ENCODE results near the gene UBIAD1. TPM values are rescaled to one million over a fixed set of nuclear protein-coding genes. Genes with fewer than 3 reads are reported as not detected.

Gene UBIAD1
- polyA plus RNA-seq, 2 donors: 3.0 to 6.6 TPM

DNA sequence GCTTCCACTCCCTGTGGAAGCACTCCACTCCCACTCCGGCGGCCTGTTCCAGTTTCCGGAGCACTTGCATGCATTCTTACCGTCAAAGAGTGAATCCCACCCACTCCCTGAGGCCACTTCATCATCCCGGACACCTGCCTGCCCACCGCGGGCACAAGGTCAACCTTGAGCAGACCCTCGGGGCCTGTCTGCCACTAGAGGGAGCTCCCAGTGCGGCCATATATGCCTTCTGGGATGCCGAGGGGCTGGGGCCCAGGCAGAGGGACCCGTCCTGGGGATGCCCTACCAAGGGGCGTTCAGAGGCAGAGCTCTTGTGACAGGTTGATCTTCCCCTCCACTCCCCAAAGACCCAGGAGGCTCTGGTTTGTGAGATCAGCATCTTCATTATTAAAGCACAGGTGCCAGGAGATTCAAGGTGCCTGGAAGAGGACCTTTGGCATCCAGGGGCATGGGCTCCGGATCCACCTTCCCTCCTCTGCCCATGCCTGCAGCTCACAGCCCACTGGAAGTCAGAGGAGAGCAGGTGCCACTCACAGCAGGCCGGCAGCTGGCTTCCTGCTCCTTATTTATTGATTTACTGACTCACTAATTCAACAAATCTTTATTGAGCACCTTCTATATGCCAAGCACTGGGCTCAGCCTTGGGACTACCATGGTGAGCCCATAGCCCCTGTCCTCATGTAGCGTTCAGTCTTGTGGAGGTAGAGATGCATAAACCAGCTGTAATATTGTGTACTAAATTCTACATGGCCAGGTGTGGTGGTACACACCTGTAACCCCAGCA is 47.3 kb downstream of the UBIAD1 start:
- no peak overlapping the region for H3K4me3 ChIP-seq (ENCODE audit: low read depth in 1 of 2, low read length in 2 of 2)
- no peaks in the 10 kb centered on the region for H3K9me3 ChIP-seq (ENCODE audit: control insufficient read depth in 2 of 2, insufficient read depth in 1 of 2, low read depth in 1 of 2, low read length in 1 of 2)
- peaks cover 2 to 14% of the 10 kb centered on the region in 2 donors for H3K4me1 ChIP-seq (ENCODE audit: control insufficient read depth in 2 of 2, insufficient read depth in 2 of 2, low read length in 1 of 2)
- 22 to 27% methylated on average over 15 of the region's 15 CpGs for WGBS, 2 donors
- H3K36me3 ChIP-seq (ENCODE audit: control insufficient read depth in 2 of 2, insufficient read depth in 2 of 2, low read length in 1 of 2): no peaks in the 10 kb centered on the region
- no peaks in the 10 kb centered on the region for H3K27me3 ChIP-seq (ENCODE audit: control insufficient read depth in 1 of 2, insufficient read depth in 2 of 2, low read length in 2 of 2)
- H3K27ac ChIP-seq (ENCODE audit: low read depth in 2 of 2, low read length in 1 of 2): no peak overlapping the region

DNA sequence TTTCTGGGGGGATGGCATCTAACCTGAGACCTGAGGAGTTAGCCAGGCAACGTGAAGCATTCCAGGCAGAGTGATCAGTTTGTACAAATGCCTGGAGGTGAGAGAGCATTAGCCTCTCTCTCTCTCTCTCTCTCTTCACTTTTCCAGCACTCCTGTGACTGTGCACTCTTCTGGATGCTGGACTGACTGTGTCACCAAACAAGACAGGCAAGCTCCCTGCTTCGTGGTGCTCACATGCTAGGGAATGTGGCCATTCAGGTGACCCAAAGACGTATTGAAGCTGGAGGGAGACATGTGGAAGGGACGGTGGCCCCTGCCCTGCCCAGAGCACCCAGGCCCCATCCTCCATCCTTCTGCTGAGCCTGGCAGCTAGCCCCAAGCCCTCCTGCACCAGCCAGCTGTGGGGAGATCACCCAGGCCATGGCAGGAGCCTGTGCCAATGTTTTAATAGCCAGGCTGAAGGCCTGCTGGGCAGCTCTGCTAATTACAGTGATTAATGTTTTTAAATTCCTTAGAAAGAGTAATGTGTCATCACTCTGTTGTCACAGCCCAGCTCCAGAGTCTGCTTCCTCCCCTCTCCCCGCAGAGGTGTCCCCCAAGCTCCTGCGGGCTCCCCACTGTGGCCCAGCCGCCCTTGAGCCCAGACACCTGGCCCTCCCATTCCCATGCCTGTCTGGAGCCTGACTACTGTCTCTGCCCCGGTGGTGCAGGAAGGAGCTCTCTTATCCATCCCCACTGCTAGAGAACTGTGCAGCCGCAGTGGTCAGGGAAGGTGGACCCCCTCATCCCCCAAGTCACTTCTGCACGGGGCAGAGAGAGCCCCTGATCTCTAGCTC is 48.9 kb downstream of the UBIAD1 start:
- Histone ChIP-seq H3K4me3 (ENCODE audit: low read depth in 1 of 2, low read length in 2 of 2) (no peak overlapping the region), H3K4me1 (ENCODE audit: control insufficient read depth in 2 of 2, insufficient read depth in 2 of 2, low read length in 1 of 2) (peaks cover 2 to 11% of the 10 kb centered on the region in 2 donors), H3K27me3 (ENCODE audit: control insufficient read depth in 1 of 2, insufficient read depth in 2 of 2, low read length in 2 of 2) (no peaks in the 10 kb centered on the region), H3K36me3 (ENCODE audit: control insufficient read depth in 2 of 2, insufficient read depth in 2 of 2, low read length in 1 of 2) (no peaks in the 10 kb centered on the region), H3K9me3 (ENCODE audit: control insufficient read depth in 2 of 2, insufficient read depth in 1 of 2, low read depth in 1 of 2, low read length in 1 of 2) (no peaks in the 10 kb centered on the region), H3K27ac (ENCODE audit: low read depth in 2 of 2, low read length in 1 of 2) (no peak overlapping the region)
- 48 to 49% methylated on average over 10 of the region's 10 CpGs for WGBS, 2 donors

DNA sequence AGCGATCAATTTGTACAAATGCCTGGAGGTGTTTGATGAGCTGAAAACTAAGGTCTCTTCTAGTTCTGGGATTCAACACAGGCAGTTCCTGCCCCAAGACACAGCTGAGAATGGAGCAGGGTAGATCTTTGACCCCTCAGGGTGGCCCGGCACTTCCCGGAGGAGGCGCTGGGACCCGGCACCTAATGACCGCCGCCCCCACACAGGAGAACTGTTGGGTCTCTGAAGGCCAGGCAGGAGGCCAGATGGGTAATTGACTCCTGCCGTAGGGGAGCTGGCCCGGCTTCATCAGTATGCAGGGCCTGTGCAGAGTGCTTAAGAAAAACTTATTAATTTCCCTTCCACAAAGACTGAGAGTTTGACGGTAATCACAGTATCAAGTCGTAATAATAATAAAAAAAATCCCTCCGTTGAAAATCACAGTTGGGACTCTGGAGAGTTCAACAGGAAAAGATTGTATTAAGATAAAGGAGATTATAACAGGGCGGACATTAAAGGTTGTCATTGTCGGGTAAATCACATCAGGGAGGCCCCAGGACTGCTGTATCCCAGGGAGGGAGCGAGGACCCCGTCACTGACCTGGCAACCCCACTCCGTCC is 51.7 kb downstream of the UBIAD1 start:
- Histone ChIP-seq H3K27ac (ENCODE audit: low read depth in 2 of 2, low read length in 1 of 2) (no peak overlapping the region), H3K27me3 (ENCODE audit: control insufficient read depth in 1 of 2, insufficient read depth in 2 of 2, low read length in 2 of 2) (no peaks in the 10 kb centered on the region)
- WGBS, 2 donors: 55 to 59% methylated on average over 17 of the region's 17 CpGs

DNA sequence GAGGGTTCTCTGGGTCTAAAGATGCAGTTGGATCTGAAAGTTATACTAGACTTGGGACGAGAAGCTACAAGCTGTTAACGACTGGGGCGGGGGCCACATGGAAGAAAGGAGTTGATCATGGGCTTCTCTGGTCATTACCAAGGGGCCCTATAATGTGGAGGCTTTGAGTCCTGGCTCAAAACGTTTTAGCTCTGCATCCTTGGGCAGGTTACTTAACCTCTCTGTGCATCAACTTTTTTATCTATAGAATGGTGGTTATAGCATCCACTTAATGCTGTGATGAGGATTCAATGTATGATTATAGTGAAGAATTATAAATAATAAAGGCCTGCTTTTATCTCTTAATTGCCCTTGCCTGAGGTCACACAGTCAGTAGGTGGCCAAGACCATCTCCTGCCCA is 53.1 kb downstream of the UBIAD1 start:
- WGBS, 2 donors: 78 to 80% methylated on average over 4 of the region's 4 CpGs
- no peak overlapping the region for H3K4me3 ChIP-seq (ENCODE audit: low read depth in 1 of 2, low read length in 2 of 2)
- H3K27ac ChIP-seq (ENCODE audit: low read depth in 2 of 2, low read length in 1 of 2): no peak overlapping the region
- H3K27me3 ChIP-seq (ENCODE audit: control insufficient read depth in 1 of 2, insufficient read depth in 2 of 2, low read length in 2 of 2): no peaks in the 10 kb centered on the region
- H3K36me3 ChIP-seq (ENCODE audit: control insufficient read depth in 2 of 2, insufficient read depth in 2 of 2, low read length in 1 of 2): no peaks in the 10 kb centered on the region
- H3K4me1 ChIP-seq (ENCODE audit: control insufficient read depth in 2 of 2, insufficient read depth in 2 of 2, low read length in 1 of 2): peaks cover 2 to 11% of the 10 kb centered on the region in 2 donors
- no peaks in the 10 kb centered on the region for H3K9me3 ChIP-seq (ENCODE audit: control insufficient read depth in 2 of 2, insufficient read depth in 1 of 2, low read depth in 1 of 2, low read length in 1 of 2)

More for the DNA sequence above, 51.7 kb downstream of the UBIAD1 start:
- Histone ChIP-seq H3K9me3 (ENCODE audit: control insufficient read depth in 2 of 2, insufficient read depth in 1 of 2, low read depth in 1 of 2, low read length in 1 of 2) (no peaks in the 10 kb centered on the region), H3K4me1 (ENCODE audit: control insufficient read depth in 2 of 2, insufficient read depth in 2 of 2, low read length in 1 of 2) (peaks cover 2 to 11% of the 10 kb centered on the region in 2 donors), H3K36me3 (ENCODE audit: control insufficient read depth in 2 of 2, insufficient read depth in 2 of 2, low read length in 1 of 2) (no peaks in the 10 kb centered on the region), H3K4me3 (ENCODE audit: low read depth in 1 of 2, low read length in 2 of 2) (no peak overlapping the region)

DNA sequence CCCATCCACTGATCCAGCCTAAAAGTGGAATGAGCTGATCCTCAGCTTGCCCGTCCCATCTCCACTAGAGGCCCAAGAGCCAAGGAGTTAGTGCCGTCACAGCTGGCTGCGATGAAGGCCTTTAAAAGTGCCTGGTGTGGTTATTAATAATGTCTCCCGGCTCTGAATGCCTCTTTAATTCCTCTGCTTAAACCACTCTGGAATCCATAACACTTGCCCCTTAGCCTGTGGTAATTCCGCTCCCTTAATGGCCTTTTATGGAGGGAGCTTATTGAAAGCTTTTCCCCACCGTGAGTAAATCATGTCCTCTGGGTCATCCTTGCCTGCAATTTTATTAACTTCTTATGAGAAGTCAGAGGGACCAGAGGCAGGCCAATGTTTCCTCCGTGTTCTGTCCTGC is 55.4 kb downstream of the UBIAD1 start:
- Histone ChIP-seq H3K4me1 (ENCODE audit: control insufficient read depth in 2 of 2, insufficient read depth in 2 of 2, low read length in 1 of 2) (peaks cover 0 to 8% of the 10 kb centered on the region in 2 donors), H3K9me3 (ENCODE audit: control insufficient read depth in 2 of 2, insufficient read depth in 1 of 2, low read depth in 1 of 2, low read length in 1 of 2) (no peaks in the 10 kb centered on the region), H3K36me3 (ENCODE audit: control insufficient read depth in 2 of 2, insufficient read depth in 2 of 2, low read length in 1 of 2) (no peaks in the 10 kb centered on the region), H3K27ac (ENCODE audit: low read depth in 2 of 2, low read length in 1 of 2) (no peak overlapping the region), H3K27me3 (ENCODE audit: control insufficient read depth in 1 of 2, insufficient read depth in 2 of 2, low read length in 2 of 2) (no peaks in the 10 kb centered on the region), H3K4me3 (ENCODE audit: low read depth in 1 of 2, low read length in 2 of 2) (no peak overlapping the region)
- 75% methylated on average over 7 of the region's 7 CpGs for WGBS, 2 donors

DNA sequence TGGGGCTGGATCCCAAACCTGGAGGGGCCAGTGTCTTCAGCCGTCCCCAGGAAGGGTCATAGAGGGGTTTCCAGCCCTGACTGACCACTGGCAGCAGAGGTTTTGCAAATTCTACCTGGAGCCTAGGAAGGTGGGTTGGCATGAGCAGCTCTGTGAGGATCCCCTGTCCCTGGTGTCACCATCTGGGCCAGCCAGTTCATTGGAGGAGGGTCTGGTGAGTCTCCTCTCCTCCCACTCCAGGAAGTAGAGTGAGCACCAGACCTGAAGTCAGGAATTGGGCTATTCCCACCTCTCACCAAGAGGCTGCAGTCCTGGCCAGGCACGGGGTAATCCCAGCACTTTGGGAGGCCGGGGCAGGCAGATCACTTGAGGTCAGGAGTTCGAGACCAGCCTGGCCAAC is 57.4 kb downstream of the UBIAD1 start:
- no peaks in the 10 kb centered on the region for H3K9me3 ChIP-seq (ENCODE audit: control insufficient read depth in 2 of 2, insufficient read depth in 1 of 2, low read depth in 1 of 2, low read length in 1 of 2)
- 70 to 82% methylated on average over 4 of the region's 4 CpGs for WGBS, 2 donors
- no peak overlapping the region for H3K4me3 ChIP-seq (ENCODE audit: low read depth in 1 of 2, low read length in 2 of 2)
- H3K36me3 ChIP-seq (ENCODE audit: control insufficient read depth in 2 of 2, insufficient read depth in 2 of 2, low read length in 1 of 2): no peaks in the 10 kb centered on the region
- H3K27ac ChIP-seq (ENCODE audit: low read depth in 2 of 2, low read length in 1 of 2): no peak overlapping the region
- H3K4me1 ChIP-seq (ENCODE audit: control insufficient read depth in 2 of 2, insufficient read depth in 2 of 2, low read length in 1 of 2): peaks cover 0 to 4% of the 10 kb centered on the region in 2 donors
- no peaks in the 10 kb centered on the region for H3K27me3 ChIP-seq (ENCODE audit: control insufficient read depth in 1 of 2, insufficient read depth in 2 of 2, low read length in 2 of 2)

DNA sequence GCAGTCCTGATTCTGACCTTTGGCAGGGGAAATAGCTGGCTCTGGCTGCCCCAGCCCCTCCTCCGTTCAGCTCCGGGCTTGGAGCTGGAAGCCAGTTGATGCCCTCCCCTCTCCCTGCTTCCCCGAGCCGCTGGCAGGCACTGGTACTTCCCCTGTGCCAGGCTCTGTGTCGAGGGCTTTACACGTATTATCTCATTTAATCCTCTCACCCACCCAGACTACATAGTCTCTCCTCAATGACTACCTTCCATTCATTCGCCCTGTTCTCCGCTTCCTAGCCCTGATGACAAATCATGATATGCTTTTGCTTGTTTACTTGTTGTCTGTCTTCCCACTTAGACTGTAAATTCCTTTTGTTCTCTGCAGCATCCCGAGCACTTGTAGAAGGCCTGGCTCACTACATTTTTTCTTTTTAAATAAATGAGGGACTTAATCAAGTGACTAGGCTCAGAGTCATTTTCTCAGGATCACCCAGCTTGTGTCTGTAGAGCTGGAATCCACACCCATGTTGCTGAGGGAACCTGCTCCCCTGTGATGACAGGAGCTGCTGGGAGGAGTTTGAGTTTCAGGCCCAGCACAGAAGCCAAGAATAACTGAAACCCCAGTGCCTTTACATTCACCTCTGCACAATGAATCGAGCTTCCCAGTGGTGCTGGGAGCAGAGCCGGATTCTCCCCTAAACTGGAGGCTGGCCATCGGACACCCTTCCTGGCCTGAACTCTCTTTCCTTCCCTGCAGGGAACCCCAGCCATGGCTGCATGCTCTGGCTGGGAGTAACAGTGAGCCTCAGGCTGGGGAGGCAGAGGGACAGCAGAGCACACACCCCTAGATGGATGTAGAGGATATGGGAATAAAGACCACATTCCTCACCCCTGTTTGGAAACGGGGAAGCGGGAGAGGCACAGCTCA is 58.3 kb downstream of the UBIAD1 start:
- no peak overlapping the region for H3K4me3 ChIP-seq (ENCODE audit: low read depth in 1 of 2, low read length in 2 of 2)
- H3K4me1 ChIP-seq (ENCODE audit: control insufficient read depth in 2 of 2, insufficient read depth in 2 of 2, low read length in 1 of 2): peaks cover 0 to 4% of the 10 kb centered on the region in 2 donors
- no peaks in the 10 kb centered on the region for H3K27me3 ChIP-seq (ENCODE audit: control insufficient read depth in 1 of 2, insufficient read depth in 2 of 2, low read length in 2 of 2)
- 55 to 56% methylated on average over 14 of the region's 14 CpGs for WGBS, 2 donors
- no peaks in the 10 kb centered on the region for H3K36me3 ChIP-seq (ENCODE audit: control insufficient read depth in 2 of 2, insufficient read depth in 2 of 2, low read length in 1 of 2)
- H3K27ac ChIP-seq (ENCODE audit: low read depth in 2 of 2, low read length in 1 of 2): no peak overlapping the region
- H3K9me3 ChIP-seq (ENCODE audit: control insufficient read depth in 2 of 2, insufficient read depth in 1 of 2, low read depth in 1 of 2, low read length in 1 of 2): no peaks in the 10 kb centered on the region

DNA sequence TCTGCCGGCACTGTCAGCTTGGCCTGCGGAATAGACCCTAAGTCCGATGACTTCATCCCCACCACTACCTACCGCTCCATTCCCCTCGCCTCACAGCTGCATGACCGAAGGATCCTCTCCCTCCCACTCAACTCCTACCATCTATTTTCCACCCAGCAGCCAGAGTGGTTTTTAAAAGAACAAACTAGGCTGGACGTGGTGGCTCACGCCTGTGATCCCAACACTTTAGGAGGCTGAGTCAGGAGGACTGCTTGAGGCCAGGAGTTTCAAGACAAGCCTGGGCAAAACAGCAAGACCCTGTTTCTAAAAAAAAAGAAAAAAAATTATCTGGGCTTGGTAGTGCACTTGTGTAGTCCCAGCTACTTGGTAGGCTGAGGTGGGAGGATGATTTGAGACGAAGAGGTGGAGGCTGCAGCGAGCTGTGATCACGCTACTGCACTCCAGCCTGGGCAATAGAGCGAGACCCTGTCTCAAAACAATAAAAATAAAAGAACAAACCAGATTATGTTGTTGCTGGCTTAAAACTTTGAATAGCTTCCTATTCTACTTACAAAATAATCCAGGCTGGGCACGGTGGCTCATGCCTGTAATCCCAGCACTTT is 59.0 kb downstream of the UBIAD1 start:
- H3K27ac ChIP-seq (ENCODE audit: low read depth in 2 of 2, low read length in 1 of 2): no peak overlapping the region
- 88 to 92% methylated on average over 13 of the region's 13 CpGs for WGBS, 2 donors
- H3K27me3 ChIP-seq (ENCODE audit: control insufficient read depth in 1 of 2, insufficient read depth in 2 of 2, low read length in 2 of 2): no peaks in the 10 kb centered on the region
- H3K4me1 ChIP-seq (ENCODE audit: control insufficient read depth in 2 of 2, insufficient read depth in 2 of 2, low read length in 1 of 2): peaks cover 0 to 4% of the 10 kb centered on the region in 2 donors
- H3K36me3 ChIP-seq (ENCODE audit: control insufficient read depth in 2 of 2, insufficient read depth in 2 of 2, low read length in 1 of 2): no peaks in the 10 kb centered on the region
- no peaks in the 10 kb centered on the region for H3K9me3 ChIP-seq (ENCODE audit: control insufficient read depth in 2 of 2, insufficient read depth in 1 of 2, low read depth in 1 of 2, low read length in 1 of 2)
- no peak overlapping the region for H3K4me3 ChIP-seq (ENCODE audit: low read depth in 1 of 2, low read length in 2 of 2)

Measured in esophagus (tissue), 2 donors.